Measurements from ENCODE around the gene ATG9B. TPM values are rescaled to one million over a fixed set of nuclear protein-coding genes. Genes with fewer than 3 reads are reported as not detected.

Gene ATG9B
- total RNA-seq, 2 donors from 2014 or later: not detected

DNA sequence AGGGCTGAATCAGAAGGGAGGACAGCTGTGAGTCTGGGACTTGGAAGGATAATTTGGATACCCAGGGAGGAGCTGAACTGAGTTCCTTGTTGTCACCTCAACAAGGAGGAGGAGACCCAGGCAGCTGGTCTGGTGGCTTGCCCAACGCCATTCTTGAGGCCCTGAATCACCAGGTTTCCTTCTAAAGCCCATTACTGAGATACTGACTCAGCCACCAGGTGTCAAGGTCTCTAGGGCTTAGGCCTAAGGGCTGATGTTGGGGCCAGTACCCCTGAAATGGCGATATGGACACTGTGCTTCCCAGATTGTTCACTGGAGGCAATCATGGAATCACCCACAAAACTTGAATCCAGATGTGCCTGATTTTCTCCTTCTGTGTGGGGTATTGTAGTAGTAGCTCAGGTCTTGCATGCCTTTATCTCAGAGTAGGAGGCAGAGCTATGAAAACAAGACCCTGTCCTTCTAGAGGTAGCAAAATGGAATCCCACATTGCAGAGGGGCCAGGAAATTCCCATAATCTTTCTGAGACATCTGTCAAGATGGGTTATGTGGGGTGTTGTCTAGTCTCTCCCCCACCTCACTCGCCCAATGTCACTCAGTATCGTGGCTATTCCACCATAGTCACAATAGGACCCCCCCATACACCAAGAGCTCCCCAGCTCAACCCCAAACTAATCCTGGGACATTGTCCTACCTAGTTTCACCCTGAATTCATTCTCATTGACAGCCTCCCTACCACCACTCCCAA lies 1.8 kb upstream of the ATG9B start:
- H3K36me3 ChIP-seq: no peaks in the 10 kb centered on the region
- H3K27ac ChIP-seq: no peak overlapping the region
- no peaks in the 10 kb centered on the region for H3K9me3 ChIP-seq
- TF ChIP-seq, protein P1, sequence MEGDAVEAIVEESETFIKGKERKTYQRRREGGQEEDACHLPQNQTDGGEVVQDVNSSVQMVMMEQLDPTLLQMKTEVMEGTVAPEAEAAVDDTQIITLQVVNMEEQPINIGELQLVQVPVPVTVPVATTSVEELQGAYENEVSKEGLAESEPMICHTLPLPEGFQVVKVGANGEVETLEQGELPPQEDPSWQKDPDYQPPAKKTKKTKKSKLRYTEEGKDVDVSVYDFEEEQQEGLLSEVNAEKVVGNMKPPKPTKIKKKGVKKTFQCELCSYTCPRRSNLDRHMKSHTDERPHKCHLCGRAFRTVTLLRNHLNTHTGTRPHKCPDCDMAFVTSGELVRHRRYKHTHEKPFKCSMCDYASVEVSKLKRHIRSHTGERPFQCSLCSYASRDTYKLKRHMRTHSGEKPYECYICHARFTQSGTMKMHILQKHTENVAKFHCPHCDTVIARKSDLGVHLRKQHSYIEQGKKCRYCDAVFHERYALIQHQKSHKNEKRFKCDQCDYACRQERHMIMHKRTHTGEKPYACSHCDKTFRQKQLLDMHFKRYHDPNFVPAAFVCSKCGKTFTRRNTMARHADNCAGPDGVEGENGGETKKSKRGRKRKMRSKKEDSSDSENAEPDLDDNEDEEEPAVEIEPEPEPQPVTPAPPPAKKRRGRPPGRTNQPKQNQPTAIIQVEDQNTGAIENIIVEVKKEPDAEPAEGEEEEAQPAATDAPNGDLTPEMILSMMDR (IDR thresholded peaks at IDR 0.05): no peak
- H3K27me3 ChIP-seq: no peaks in the 10 kb centered on the region
- no peak for DNase-seq (ENCODE audit: low spot score)
- peaks cover 0 to 15% of the 10 kb centered on the region in 2 donors for H3K4me1 ChIP-seq
- no peak overlapping the region for H3K4me3 ChIP-seq

DNA sequence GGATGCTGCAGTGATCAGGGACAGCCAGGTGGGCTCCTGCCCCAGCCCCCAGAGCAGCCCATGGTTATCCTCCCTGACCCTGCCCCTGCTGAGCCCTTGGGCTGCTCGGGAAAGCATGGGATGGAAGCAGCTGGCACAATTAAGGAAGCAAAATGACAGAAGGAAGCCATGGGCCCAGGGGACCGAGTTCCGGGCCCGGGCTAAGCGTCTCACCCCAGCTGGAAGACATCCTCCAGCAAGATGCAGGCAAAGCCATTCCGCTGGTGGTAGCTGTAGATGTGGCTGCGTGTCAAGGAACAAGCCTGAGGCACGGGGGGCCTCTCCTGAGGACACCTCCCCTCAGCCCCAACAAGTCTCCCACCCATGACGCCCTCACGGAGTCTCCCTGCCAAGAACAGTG lies 1.1 kb downstream of the ATG9B start:
- H3K36me3 ChIP-seq: no peaks in the 10 kb centered on the region
- H3K9me3 ChIP-seq: no peaks in the 10 kb centered on the region
- H3K27me3 ChIP-seq: no peaks in the 10 kb centered on the region
- H3K4me3 ChIP-seq: no peak overlapping the region
- peaks cover 0 to 14% of the 10 kb centered on the region in 2 donors for H3K4me1 ChIP-seq
- TF ChIP-seq, protein P1 (IDR thresholded peaks at IDR 0.05): no peak
- DNase-seq (ENCODE audit: low spot score): no peak
- H3K27ac ChIP-seq: no peak overlapping the region

DNA sequence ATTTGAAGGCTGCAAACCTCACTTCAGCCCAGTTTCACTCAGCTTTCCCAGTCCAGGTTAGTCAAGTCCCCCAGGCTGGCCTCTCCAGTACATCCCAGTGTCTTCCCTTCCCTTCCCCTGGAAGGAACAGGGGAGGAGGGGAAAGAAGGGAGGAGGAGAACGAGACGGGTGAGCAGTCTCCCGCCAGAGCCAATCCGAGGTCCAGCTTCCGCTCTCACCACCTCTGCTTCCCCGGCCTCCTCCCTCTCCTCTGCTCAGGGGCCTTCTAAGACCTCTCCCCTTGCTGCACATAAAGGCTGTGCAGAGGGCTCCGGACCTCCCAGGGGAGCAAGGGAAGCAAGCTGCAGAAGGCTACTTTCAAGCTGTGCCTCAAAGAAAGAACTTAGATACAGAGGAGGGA lies 4.1 kb downstream of the ATG9B start:
- H3K27me3 ChIP-seq: no peaks in the 10 kb centered on the region

DNA sequence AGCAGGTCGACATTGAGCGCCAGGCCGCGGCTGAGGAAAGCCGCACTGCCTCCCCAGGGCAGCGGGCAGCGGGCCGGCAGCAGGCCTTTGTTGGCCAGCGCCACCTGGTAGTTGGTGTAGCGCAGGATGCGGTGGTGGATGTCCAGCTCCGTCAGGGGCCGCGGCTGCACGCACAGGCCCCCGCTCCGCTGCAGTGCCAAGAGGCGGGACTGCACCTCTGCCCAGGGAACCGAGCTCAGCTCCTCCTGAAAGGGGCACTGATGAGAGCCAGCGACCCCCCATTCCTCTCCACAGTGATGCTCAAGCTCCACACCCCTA lies 5.2 kb downstream of the ATG9B start:
- TF ChIP-seq, protein P1 (IDR thresholded peaks at IDR 0.05): no peak
- Histone ChIP-seq H3K9me3 (no peaks in the 10 kb centered on the region), H3K27ac (no peak overlapping the region), H3K36me3 (no peaks in the 10 kb centered on the region), H3K4me1 (peaks cover 0 to 20% of the 10 kb centered on the region in 2 donors), H3K27me3 (no peaks in the 10 kb centered on the region), H3K4me3 (peak overlapping the region in 1 of 2 donors; percentile 26)
- no peak for DNase-seq (ENCODE audit: low spot score)

More for the DNA sequence above, 4.1 kb downstream of the ATG9B start:
- TF ChIP-seq, protein P1 (IDR thresholded peaks at IDR 0.05): no peak
- H3K4me3 ChIP-seq: no peak overlapping the region
- H3K27ac ChIP-seq: no peak overlapping the region
- peaks cover 0 to 19% of the 10 kb centered on the region in 2 donors for H3K4me1 ChIP-seq
- no peaks in the 10 kb centered on the region for H3K9me3 ChIP-seq
- no peaks in the 10 kb centered on the region for H3K36me3 ChIP-seq
- no peak for DNase-seq (ENCODE audit: low spot score)

DNA sequence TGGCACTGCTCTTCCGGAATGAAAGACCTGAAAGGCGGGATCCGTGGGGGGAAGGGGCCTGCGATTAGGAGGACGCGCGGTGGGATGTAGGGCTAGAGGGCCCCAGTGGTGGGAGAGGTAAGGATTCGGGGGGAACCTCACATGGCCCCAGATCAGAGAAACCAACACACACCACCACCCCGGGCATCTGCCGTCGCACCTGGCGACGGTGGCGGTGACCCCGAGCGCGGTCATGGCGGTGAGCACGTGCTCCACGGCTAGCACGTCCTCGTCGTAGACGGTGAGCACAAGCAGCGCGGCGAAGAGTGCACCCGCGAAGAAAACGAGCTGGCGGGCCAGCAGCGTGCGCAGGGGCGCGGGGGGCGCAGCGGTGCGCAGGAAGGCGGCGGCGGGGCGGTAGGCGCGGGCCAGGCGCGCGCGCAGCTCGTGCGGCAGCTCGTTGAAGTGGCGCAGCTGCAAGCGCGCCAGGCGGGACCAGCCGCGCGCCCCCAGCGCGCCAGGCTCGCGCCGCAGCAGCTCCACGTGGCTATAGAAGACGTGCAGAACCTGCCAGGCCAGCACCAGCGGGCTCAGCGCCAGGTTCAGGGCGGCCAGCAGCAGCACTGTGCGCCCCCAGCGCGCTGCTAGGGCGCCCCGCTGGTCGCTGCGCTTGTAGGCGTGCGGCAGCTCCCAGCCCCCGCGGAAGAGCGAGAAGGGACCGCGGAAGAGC lies 5.7 kb downstream of the ATG9B start:
- Histone ChIP-seq H3K36me3 (no peaks in the 10 kb centered on the region), H3K4me1 (peaks cover 0 to 25% of the 10 kb centered on the region in 2 donors), H3K9me3 (no peaks in the 10 kb centered on the region), H3K27ac (no peak overlapping the region), H3K27me3 (no peaks in the 10 kb centered on the region), H3K4me3 (peak overlapping the region in 1 of 2 donors; percentile 26)
- DNase-seq (ENCODE audit: low spot score): no peak
- TF ChIP-seq, protein P1 (IDR thresholded peaks at IDR 0.05): peak; percentile 9 to 10
